GM12875 (cell line): ENCODE measurements around the gene PARP6.

Experiments
- H3K4me3 ChIP-seq: one replicate; pipeline ENCODE4 v1.5.1; 2011; ENCODE audit warnings: low read depth, low read length, control low read depth
- TF ChIP-seq, protein P1 (sequence below): IDR thresholded peaks from 2 replicates; pipeline ENCODE4 v1.5.1; 2011; ENCODE audit warnings: low read depth, mild to moderate bottlenecking, control low read depth, inconsistent platforms, low read length, moderate library complexity, borderline replicate concordance; ENCODE audit not compliant: insufficient read depth

PARP6 gene

DNA sequence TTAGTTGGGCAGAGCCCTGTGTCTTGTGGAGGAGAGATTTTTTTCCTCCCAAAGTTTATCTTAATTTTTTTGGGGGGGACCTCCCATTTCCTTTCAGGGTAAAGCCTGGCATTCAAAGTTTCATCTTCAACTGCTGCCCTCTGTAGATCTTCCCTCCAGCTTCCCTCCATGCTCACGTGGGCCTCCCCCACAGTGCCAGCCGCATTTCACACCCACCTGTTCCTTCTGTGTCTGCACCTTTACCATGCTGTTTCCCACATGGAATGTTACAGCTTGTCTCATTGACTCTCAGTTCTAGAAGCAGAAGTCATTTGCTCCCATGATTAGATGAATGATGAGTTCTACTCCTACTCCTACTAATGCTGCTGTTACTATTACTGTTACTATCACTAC is 41.1 kb upstream of the PARP6 start:
- H3K4me3 ChIP-seq, result no peak overlapping the region
- TF ChIP-seq, protein P1, sequence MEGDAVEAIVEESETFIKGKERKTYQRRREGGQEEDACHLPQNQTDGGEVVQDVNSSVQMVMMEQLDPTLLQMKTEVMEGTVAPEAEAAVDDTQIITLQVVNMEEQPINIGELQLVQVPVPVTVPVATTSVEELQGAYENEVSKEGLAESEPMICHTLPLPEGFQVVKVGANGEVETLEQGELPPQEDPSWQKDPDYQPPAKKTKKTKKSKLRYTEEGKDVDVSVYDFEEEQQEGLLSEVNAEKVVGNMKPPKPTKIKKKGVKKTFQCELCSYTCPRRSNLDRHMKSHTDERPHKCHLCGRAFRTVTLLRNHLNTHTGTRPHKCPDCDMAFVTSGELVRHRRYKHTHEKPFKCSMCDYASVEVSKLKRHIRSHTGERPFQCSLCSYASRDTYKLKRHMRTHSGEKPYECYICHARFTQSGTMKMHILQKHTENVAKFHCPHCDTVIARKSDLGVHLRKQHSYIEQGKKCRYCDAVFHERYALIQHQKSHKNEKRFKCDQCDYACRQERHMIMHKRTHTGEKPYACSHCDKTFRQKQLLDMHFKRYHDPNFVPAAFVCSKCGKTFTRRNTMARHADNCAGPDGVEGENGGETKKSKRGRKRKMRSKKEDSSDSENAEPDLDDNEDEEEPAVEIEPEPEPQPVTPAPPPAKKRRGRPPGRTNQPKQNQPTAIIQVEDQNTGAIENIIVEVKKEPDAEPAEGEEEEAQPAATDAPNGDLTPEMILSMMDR, result no peak

DNA sequence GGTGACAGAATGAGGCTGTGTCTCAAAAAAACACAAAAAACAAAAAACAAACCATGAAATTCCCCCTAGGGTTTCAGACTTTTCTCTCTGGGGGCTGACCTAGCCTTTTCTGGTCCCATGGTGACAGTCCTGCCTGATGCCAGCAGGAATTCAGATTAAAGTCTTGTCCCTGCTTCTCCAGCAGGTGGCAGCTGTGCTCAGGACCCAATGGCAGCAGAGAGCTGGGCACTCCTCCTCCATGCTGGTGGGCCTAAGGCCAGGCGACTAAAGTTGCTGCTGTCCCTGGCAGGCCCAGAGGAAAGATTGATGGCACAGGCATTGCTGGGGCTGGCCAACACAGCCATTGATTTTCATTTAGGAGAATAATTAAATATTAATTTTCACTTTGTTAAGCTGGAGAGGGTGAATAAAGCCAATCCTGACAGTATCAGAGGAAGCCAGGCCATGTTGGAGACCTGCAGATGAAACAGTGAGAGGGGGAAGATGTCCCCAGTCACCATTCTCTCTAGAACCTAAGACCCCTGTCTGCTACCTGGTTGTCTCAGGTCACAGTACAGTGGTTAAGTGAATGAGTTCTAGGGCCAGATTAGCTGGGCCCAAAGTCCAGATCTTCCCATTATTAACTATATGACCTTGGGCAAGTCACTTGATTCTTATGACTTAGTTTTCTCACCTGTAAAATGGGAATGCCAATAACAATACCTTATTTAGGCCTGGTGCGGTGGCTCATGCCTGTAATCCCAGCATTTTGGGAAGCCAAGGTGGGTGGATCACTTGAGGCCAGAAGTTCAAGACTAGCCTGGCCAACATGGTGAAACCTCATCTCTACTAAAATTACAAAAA is 40.5 kb upstream of the PARP6 start:
- H3K4me3 ChIP-seq, result no peak overlapping the region
- TF ChIP-seq, protein P1, result peak; percentile 86

DNA sequence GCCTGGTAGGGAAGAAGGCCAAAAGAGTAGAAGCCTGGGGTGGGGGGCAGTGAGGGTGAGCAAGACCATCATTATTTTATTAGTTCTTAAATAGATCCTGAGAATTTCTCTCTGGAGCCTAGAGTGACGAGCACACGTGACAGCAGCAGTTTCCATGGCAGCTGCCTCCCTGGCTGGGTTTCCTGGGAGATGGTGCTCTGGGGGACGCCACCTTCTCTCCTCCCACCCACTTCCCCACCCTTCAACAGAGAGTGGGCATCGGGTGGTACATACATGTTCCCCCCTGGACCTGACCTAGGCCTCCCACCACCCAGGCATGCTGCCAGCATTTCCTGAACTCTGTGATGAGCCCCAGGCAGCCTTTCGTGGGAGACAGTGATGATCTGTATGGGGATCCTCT is 34.7 kb upstream of the PARP6 start:
- TF ChIP-seq, protein P1, result no peak
- no peak overlapping the region for H3K4me3 ChIP-seq

DNA sequence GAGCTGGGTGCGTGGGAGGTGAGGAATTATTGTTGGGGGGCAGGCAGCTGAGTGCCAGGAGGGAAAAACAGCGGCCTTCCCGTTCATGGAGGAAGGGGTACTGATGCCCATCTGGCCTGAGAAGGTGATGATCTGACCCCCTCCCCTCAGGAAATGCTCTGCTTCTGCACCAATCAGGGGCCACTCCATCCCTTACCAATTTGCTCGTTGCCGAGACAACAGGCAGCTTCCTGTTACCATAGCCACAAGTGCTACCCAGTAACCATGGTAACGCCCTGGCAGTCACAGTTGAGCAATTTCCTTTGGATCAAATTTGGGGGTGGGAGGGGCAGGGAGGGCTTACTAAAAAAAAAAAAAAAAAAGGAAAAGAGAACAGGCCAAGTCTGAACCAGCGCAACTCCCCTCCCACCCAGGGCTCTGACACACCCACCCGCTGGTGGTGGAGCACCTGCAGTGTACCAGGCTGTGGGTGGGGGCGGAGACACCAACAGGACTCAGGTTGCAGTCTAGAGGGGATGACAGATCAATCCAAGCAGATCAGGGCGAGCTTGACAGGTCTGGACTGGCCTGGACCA is 33.9 kb upstream of the PARP6 start:
- H3K4me3 ChIP-seq, result no peak overlapping the region
- TF ChIP-seq, protein P1, result no peak

DNA sequence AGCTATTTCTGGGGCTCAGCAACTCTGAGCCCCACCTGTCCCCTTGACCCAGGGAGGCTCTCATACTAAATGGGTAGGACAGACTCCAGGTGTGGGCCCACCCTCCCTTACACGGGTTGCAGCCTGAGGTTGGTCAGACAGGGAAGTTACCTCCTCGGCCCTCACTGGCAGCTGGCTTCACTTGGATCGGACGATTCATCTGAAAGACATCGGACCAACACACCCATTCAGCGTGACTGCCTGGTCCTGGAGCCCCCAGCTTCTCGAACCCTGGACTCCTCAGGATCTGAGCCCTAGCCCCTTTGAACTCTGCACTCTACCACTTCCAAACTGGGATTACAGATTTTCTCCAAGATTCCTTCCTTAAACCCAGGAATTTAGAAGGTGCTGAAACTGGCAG is 32.2 kb upstream of the PARP6 start:
- TF ChIP-seq, protein P1, result no peak
- H3K4me3 ChIP-seq, result no peak overlapping the region

DNA sequence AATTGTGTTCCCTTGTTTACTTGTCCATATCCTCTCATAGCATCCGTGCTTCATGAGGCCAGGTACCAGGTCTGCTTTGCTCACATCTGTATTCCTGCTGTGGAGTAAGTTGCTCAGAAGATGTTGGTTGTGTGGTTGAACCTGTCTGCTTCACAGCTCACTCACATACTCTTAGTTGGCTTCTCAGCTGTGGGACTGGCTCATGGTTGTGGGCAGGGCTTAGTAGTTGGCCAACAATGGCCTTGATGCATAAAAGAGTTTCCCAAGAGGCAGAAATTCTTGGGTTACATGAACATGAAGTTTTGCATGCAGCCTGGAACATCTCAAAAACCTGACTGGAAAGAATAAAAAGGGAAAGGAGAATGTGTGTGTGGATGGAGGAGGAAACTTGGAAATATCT is 30.6 kb upstream of the PARP6 start:
- TF ChIP-seq, protein P1, result no peak
- H3K4me3 ChIP-seq, result no peak overlapping the region
